ENCODE measurements around the gene RECK. TPM values are rescaled to one million over a fixed set of nuclear protein-coding genes. Genes with fewer than 3 reads are reported as not detected.
"Not testable (repeated sequence)": the region's sequence is repeated elsewhere in the genome, so short reads cannot be mapped to it uniquely, and the experiment has no call there.

The RECK gene
- total RNA-seq, 1 donor from 2014 or later, result 3.8 TPM

DNA sequence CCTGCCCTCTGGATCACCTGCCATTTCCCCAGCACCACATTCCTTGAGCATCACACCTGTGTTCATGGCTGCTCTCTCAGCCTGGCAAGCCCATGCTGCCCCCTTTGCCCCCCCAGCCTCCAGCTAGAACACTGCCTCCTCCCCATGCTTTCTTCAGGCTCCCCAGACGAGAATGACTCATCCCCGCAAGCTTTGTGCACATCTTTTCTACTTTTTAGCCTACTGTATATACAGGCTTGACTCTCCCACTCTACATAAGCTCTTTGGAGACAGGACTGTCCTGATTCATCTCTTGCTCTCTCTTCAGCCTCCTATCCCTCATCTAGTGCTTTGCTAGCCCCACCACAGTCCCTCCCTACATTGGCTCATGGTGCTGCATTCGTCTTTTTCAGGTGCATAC, 79.9 kb downstream of the RECK start:
- no peaks in the 10 kb centered on the region for H3K27me3 Mint-ChIP-seq (ENCODE audit: insufficient read depth)
- peaks cover 11% of the 10 kb centered on the region for H3K36me3 Mint-ChIP-seq (ENCODE audit: low read depth)
- no peaks in the 10 kb centered on the region for H3K9me3 Mint-ChIP-seq
- no peak overlapping the region for H3K27ac Mint-ChIP-seq
- intact Hi-C loops (cut with micrococcal nuclease), result no loop called here
- no peak overlapping the region for H3K4me3 Mint-ChIP-seq
- no peak for DNase-seq (ENCODE audit: low spot score)
- H3K4me1 Mint-ChIP-seq (ENCODE audit: low read depth), result no peaks in the 10 kb centered on the region

DNA sequence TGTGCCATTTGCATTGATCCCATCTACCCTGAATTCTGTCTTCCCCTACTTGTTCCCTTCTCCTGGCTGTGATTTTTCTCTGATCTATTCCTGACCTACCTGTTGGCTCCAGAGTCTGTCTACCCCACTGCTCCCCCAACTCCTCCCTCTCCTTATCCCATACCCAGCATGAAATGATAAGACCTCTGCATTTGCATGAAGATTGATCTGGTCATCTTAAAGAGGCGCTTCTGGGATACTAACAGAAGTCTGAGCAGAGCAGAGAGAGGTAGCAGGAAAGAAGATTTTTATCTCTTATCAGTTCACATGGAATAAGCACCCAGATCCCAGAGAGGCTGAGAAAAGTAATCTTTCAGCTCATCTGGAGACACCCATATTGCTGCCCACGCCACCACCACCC, 81.5 kb downstream of the RECK start:
- Mint-ChIP-seq H3K27ac (no peak overlapping the region), H3K36me3 (ENCODE audit: low read depth) (peaks cover 13% of the 10 kb centered on the region), H3K4me1 (ENCODE audit: low read depth) (no peaks in the 10 kb centered on the region), H3K27me3 (ENCODE audit: insufficient read depth) (no peaks in the 10 kb centered on the region), H3K9me3 (no peaks in the 10 kb centered on the region), H3K4me3 (no peak overlapping the region)
- intact Hi-C loops (cut with micrococcal nuclease), result no loop called here
- DNase-seq (ENCODE audit: low spot score), result no peak

DNA sequence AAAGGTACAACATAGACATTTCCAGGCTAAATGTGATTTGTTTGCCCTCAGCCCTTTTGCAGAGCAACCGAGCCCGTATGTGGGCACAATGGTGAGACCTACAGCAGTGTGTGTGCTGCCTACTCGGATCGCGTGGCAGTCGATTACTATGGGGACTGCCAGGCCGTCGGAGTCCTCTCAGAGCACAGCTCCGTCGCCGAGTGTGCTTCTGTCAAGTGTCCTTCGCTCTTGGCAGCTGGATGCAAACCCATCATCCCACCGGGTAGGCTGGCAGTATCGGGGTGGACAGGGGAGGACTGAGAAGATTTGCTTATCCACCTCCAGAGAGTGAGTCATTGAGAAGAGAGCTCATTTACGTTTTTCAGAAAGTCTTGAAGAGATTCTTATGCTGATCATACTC, 82.0 kb downstream of the RECK start:
- Mint-ChIP-seq H3K27ac (no peak overlapping the region), H3K36me3 (ENCODE audit: low read depth) (peaks cover 13% of the 10 kb centered on the region), H3K4me1 (ENCODE audit: low read depth) (no peaks in the 10 kb centered on the region), H3K9me3 (no peaks in the 10 kb centered on the region), H3K27me3 (ENCODE audit: insufficient read depth) (no peaks in the 10 kb centered on the region), H3K4me3 (no peak overlapping the region)
- DNase-seq (ENCODE audit: low spot score), result no peak
- intact Hi-C loops (cut with micrococcal nuclease), result no loop called here

DNA sequence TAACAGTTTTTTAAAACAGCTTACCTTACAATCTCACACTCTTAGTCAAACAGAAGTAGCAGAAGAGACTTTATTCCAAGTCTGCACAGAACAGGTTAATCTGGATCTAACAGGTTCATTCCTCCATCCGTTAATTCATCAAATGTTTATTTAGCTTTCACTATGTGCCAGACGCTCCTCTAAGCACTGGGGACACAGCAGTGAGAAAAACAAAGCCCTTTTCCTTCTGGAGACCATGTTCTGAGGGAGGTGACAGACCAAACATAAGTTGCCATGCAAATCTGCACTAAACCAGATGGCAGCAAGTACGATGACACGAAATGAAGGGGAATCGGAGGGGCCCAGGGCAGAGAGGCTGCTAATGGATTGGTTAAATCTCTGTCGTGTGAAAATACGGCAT, 82.8 kb downstream of the RECK start:
- intact Hi-C loops (cut with micrococcal nuclease), result no loop called here
- DNase-seq (ENCODE audit: low spot score), result no peak
- no peaks in the 10 kb centered on the region for H3K4me1 Mint-ChIP-seq (ENCODE audit: low read depth)
- peaks cover 13% of the 10 kb centered on the region for H3K36me3 Mint-ChIP-seq (ENCODE audit: low read depth)
- no peak overlapping the region for H3K27ac Mint-ChIP-seq
- H3K4me3 Mint-ChIP-seq, result no peak overlapping the region
- no peaks in the 10 kb centered on the region for H3K27me3 Mint-ChIP-seq (ENCODE audit: insufficient read depth)
- no peaks in the 10 kb centered on the region for H3K9me3 Mint-ChIP-seq

DNA sequence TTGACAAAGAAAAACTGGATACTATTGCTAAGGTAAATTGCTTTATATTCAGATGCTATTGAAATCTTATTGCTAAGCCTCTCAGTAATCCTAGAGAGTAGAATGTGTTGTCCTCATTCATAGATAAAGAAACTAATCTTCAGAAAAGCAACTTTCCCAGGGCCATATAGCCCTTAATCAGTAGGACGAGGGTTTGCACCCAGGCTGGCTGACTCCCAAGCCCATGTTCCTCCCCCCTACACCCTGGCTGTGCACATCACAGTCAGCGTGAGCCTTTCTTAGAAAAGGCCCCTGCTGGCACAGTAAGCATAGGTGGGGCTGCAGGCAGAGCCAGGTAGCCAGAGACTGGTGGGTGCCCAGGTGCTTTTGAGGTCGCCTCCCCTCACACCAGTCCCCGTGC, 84.0 kb downstream of the RECK start:
- H3K4me3 Mint-ChIP-seq, result no peak overlapping the region
- intact Hi-C loops (cut with micrococcal nuclease), result no loop called here
- H3K27ac Mint-ChIP-seq, result no peak overlapping the region
- DNase-seq (ENCODE audit: low spot score), result no peak
- H3K4me1 Mint-ChIP-seq (ENCODE audit: low read depth), result peaks cover 8% of the 10 kb centered on the region
- peaks cover 13% of the 10 kb centered on the region for H3K36me3 Mint-ChIP-seq (ENCODE audit: low read depth)
- H3K27me3 Mint-ChIP-seq (ENCODE audit: insufficient read depth), result no peaks in the 10 kb centered on the region
- no peaks in the 10 kb centered on the region for H3K9me3 Mint-ChIP-seq

DNA sequence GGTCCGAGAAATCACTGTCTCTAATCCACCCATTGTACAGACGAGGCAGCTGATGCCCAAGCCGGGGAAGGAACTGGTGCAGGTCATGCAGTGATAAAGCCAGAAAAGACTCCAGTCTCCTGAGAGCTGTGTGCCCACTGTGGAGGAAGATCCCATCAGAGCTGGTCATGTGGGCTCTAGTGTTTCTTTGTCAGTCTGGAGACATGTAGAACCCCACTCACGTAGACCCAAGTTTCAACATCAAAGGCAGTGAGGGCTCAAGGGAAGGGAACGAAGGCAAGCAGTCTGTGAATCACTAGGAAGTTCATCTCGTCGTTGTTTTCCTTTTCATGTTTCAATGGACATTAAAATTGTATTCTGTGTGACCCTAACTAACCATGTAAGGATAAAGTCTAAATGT, 85.3 kb downstream of the RECK start:
- DNase-seq (ENCODE audit: low spot score), result no peak
- peaks cover 13% of the 10 kb centered on the region for H3K36me3 Mint-ChIP-seq (ENCODE audit: low read depth)
- H3K27me3 Mint-ChIP-seq (ENCODE audit: insufficient read depth), result no peaks in the 10 kb centered on the region
- peaks cover 8% of the 10 kb centered on the region for H3K4me1 Mint-ChIP-seq (ENCODE audit: low read depth)
- no peak overlapping the region for H3K27ac Mint-ChIP-seq
- no peaks in the 10 kb centered on the region for H3K9me3 Mint-ChIP-seq
- H3K4me3 Mint-ChIP-seq, result no peak overlapping the region
- intact Hi-C loops (cut with micrococcal nuclease), result no loop called here

DNA sequence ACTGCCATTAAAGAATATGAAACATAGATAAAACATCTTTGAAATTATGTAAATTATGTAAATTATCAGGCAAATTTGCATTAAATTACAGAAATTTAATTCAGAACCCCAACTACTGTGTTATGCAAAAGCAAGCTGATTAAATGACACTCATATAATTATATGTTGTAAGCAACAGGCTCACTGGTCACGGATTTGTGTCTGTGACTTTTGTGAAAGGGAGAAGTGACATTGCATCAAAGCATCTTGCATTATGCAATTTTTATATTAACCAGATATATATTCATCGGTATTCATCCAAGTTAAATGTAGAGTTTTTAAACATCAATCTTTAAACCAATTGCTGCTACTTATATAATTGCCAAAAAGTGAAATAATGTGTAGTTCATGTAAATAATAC, 86.8 kb downstream of the RECK start:
- intact Hi-C loops (cut with micrococcal nuclease), result no loop called here
- Mint-ChIP-seq H3K4me1 (ENCODE audit: low read depth) (peaks cover 14% of the 10 kb centered on the region), H3K4me3 (no peak overlapping the region), H3K27ac (no peak overlapping the region), H3K36me3 (ENCODE audit: low read depth) (peaks cover 10% of the 10 kb centered on the region), H3K27me3 (ENCODE audit: insufficient read depth) (peaks cover 3% of the 10 kb centered on the region), H3K9me3 (no peaks in the 10 kb centered on the region)
- DNase-seq (ENCODE audit: low spot score), result no peak

DNA sequence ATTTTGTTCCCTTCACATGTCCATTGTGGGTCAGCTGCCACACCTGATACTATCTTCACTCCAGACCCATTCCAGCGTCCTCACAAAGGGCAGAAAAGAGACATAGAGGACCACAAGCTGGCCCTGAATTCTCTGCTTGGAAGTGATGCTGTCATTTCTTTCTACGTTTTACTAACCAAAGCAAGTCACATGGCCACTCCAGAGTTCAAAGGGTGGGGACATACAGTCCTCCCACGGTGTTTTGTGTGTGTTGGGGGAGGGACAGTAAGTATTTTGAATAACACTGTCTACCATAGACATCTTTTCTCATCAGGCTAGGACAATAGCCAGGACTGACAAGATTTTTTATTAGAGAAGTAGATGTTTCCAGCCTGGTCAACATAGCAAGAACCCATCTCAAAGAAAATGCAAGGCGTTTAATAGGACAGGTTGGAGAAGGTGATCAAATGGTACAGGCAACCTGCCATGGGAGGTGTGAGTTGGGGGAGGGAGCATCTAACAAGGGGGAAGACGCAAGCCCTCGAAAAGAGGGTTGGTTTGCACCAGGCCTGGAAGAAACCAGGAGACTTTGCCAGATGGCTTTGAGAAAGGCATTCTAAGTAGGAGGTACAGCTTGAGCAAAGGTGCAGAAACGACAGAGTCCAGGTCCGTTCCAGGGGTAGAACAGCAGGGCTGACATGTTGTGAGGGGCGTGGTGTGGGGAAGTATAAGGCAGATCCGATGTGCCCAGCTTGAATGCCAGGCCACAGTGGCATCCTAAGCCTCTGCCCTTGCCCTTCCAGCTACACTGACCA, 88.5 kb downstream of the RECK start:
- H3K9me3 Mint-ChIP-seq, result no peaks in the 10 kb centered on the region
- peaks cover 9% of the 10 kb centered on the region for H3K27me3 Mint-ChIP-seq (ENCODE audit: insufficient read depth)
- intact Hi-C loops (cut with micrococcal nuclease), result no loop called here
- no peak for DNase-seq (ENCODE audit: low spot score)
- no peak overlapping the region for H3K27ac Mint-ChIP-seq
- no peak overlapping the region for H3K4me3 Mint-ChIP-seq
- peaks cover 6% of the 10 kb centered on the region for H3K36me3 Mint-ChIP-seq (ENCODE audit: low read depth)
- H3K4me1 Mint-ChIP-seq (ENCODE audit: low read depth), result peaks cover 14% of the 10 kb centered on the region

DNA sequence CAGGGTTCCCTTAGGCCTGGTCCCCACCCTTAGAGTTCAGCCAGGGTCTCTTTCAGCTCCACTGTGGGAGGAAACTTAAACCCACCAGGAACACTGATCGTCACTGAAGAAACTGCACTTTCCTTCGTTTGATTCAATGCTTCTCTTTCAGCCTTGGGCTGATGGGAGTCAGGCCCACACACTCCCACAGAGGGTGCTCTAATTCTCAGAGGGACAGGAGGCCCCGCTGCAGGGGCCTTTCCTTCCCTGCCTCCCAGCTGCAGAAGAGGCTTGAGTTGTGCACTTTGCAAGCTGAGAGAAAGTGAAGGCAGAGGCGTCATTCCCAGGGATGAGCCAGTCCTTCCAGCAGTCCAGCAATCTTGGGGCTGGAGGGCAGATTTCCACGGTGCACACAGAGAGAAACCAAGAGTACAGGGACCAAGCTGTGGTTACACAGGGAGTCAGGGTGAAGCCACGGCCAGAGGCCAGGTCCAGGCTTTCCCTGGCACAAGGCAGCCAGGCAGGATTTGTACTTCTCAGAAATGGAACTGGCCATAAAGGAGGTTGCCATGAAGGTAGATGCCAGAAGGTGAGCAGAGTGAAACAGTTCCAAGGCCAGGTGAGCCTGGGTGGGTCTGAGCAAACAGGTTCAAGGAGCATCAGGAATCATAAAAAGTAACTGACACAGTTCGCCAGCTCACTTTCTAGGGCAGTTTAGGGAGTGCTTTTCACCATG, 89.5 kb downstream of the RECK start:
- peaks cover 14% of the 10 kb centered on the region for H3K4me1 Mint-ChIP-seq (ENCODE audit: low read depth)
- H3K27ac Mint-ChIP-seq, result no peak overlapping the region
- intact Hi-C loops (cut with micrococcal nuclease), result no loop called here
- H3K9me3 Mint-ChIP-seq, result no peaks in the 10 kb centered on the region
- H3K4me3 Mint-ChIP-seq, result no peak overlapping the region
- no peak for DNase-seq (ENCODE audit: low spot score)
- peaks cover 6% of the 10 kb centered on the region for H3K36me3 Mint-ChIP-seq (ENCODE audit: low read depth)
- H3K27me3 Mint-ChIP-seq (ENCODE audit: insufficient read depth), result peaks cover 9% of the 10 kb centered on the region

DNA sequence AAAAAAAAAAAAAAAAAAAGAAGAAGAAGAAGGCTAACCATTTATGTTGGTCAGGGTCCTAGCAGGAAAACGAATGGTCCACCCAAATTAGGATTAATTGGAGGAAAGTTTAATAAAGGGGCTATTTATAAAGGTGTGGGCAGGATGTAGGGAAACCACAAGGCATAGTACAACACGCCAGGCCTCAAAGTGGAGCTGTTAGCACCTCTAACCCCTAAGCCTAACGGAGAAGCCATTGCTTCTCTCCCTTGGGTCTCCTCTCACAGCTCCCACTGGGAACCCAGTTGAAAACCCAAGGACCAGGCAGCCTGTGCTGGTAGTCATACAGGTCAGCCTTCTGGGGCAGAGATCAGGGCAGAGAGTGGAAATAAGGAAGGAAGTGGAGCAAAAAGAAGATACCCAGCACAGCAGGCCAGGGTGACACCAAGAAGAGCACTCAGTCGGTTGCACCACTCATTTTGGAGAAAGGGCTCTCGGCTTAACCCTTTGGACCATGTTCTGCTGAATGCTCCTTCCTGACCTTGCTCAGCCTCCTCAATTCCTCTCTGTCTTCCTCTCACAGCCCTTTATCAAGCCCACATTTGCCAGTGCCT, 91.0 kb downstream of the RECK start:
- no peak for DNase-seq (ENCODE audit: low spot score)
- intact Hi-C loops (cut with micrococcal nuclease), result no loop called here
- no peaks in the 10 kb centered on the region for H3K9me3 Mint-ChIP-seq
- H3K4me3 Mint-ChIP-seq, result no peak overlapping the region
- H3K27me3 Mint-ChIP-seq (ENCODE audit: insufficient read depth), result peaks cover 15% of the 10 kb centered on the region
- peaks cover 14% of the 10 kb centered on the region for H3K4me1 Mint-ChIP-seq (ENCODE audit: low read depth)
- peaks cover 3% of the 10 kb centered on the region for H3K36me3 Mint-ChIP-seq (ENCODE audit: low read depth)
- no peak overlapping the region for H3K27ac Mint-ChIP-seq

DNA sequence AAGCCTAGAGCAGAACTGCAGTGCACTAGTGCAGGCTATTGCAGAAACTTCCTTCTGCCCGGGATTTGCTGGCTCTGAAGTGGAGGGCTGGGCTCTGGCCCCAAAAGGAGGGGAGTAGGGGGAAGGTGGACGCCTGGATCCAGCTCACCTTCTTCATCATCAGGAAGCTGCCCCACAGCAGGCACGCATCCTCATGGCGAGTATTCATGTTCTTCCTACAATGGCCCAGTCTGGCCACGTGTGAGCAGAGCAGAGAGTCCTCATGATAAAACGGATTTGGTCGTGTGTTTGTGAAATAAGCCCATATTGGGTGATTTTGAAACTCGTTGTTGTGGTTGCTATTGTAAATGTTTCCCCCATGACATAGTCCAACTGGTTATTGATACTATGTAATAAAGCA, 91.6 kb downstream of the RECK start:
- H3K4me1 Mint-ChIP-seq (ENCODE audit: low read depth), result peaks cover 14% of the 10 kb centered on the region
- H3K36me3 Mint-ChIP-seq (ENCODE audit: low read depth), result no peaks in the 10 kb centered on the region
- no peak overlapping the region for H3K4me3 Mint-ChIP-seq
- DNase-seq (ENCODE audit: low spot score), result no peak
- H3K9me3 Mint-ChIP-seq, result no peaks in the 10 kb centered on the region
- H3K27me3 Mint-ChIP-seq (ENCODE audit: insufficient read depth), result peaks cover 16% of the 10 kb centered on the region
- intact Hi-C loops (cut with micrococcal nuclease), result no loop called here
- H3K27ac Mint-ChIP-seq, result no peak overlapping the region

DNA sequence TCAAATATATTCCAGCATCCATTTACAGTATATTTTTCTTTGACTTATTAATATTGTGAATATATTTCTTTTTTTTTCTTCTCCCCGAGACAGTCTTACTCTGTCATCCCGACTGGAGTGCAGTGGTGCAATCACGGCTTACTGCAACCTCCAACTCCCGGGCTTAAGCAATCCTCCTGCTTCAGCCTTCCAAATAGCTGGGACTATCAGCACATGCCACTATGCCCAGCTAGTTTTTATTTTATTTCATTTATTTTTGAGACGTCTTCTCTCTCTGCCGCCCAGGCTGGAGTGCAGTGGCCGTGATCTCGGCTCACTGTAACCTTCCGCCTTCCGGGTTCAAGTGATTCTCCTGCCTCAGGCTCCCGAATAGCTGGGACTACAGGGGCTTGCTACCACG, 92.4 kb downstream of the RECK start:
- DNase-seq (ENCODE audit: low spot score), result no peak
- Mint-ChIP-seq H3K27ac (no peak overlapping the region), H3K36me3 (ENCODE audit: low read depth) (no peaks in the 10 kb centered on the region), H3K9me3 (no peaks in the 10 kb centered on the region), H3K4me3 (no peak overlapping the region), H3K27me3 (ENCODE audit: insufficient read depth) (peaks cover 16% of the 10 kb centered on the region), H3K4me1 (ENCODE audit: low read depth) (peaks cover 14% of the 10 kb centered on the region)
- intact Hi-C loops (cut with micrococcal nuclease), result no loop called here

DNA sequence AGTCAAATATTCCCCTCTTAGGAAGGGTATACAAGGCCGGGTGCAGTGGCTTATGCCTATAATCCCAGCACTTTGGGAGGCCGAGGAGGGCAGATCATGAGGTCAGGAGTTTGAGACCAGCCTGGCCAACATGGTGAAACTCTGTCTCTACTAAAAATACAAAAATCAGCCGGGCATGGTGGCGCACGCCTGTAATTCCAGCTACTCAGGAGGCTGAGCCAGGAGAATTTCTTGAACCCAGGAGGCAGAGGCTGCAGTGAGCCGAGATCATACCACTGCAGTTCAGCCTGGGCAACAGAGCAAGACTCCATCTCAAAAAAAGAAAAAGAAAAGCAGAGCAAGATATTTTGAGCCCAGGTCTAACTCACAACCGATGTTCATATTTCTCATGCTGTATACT, 95.0 kb downstream of the RECK start:
- DNase-seq (ENCODE audit: low spot score); H3K9me3 Mint-ChIP-seq; H3K27ac Mint-ChIP-seq; H3K4me3 Mint-ChIP-seq; H3K36me3 Mint-ChIP-seq (ENCODE audit: low read depth): not testable (repeated sequence)
- peaks cover 29% of the 10 kb centered on the region for H3K27me3 Mint-ChIP-seq (ENCODE audit: insufficient read depth)
- intact Hi-C loops (cut with micrococcal nuclease), result loop anchor here (10.0 kb wide), 1 partner anchor 317 kb away; the partner anchor contains the start of genes HINT2 and SPAG8
- peaks cover 13% of the 10 kb centered on the region for H3K4me1 Mint-ChIP-seq (ENCODE audit: low read depth)
